ENCODE measurements around the gene PRPS1L1. TPM values are rescaled to one million over a fixed set of nuclear protein-coding genes. Genes with fewer than 3 reads are reported as not detected.

PRPS1L1 gene
- total RNA-seq, 2 donors from 2014 or later, result not detected

DNA sequence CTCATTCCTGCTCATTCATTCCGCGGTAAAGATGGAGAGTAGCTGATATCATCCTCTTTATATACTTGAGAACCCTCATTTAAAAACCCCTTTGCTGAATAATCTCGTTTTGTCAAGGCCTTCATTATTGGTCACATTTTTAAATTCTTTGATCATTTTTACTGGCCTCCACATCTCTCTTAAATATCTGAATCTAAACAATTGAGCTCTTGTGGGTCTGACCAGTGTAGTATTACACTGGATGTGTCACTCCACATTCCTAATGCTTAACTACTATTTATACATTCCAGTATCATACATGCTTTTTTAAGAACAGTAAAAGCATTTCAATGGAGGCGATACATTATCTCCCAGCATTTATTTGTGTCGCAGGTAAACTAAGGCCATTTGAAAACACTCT is 12.6 kb upstream of the PRPS1L1 start:
- Histone ChIP-seq H3K4me1 (ENCODE audit: control insufficient read depth, insufficient read depth, low read length) (no peaks in the 10 kb centered on the region), H3K36me3 (ENCODE audit: control insufficient read depth, insufficient read depth, low read length) (no peaks in the 10 kb centered on the region), H3K9me3 (ENCODE audit: control insufficient read depth, low read length) (no peaks in the 10 kb centered on the region), H3K27ac (ENCODE audit: low read depth, low read length) (no peak overlapping the region), H3K27me3 (ENCODE audit: control insufficient read depth, insufficient read depth, low read length, poor library complexity, severe bottlenecking) (no peaks in the 10 kb centered on the region), H3K9ac (ENCODE audit: extremely low read depth, low read length, poor library complexity, severe bottlenecking) (no peak overlapping the region), H3K4me3 (ENCODE audit: low read length) (no peak overlapping the region)
- Mint-ChIP-seq H3K27ac (no peak overlapping the region), H3K27me3 (ENCODE audit: insufficient read depth) (no peaks in the 10 kb centered on the region), H3K9me3 (peaks cover 3% of the 10 kb centered on the region), H3K4me1 (peaks cover 3% of the 10 kb centered on the region), H3K36me3 (ENCODE audit: low read depth) (no peaks in the 10 kb centered on the region), H3K4me3 (no peak overlapping the region)
- TF ChIP-seq, protein P1, sequence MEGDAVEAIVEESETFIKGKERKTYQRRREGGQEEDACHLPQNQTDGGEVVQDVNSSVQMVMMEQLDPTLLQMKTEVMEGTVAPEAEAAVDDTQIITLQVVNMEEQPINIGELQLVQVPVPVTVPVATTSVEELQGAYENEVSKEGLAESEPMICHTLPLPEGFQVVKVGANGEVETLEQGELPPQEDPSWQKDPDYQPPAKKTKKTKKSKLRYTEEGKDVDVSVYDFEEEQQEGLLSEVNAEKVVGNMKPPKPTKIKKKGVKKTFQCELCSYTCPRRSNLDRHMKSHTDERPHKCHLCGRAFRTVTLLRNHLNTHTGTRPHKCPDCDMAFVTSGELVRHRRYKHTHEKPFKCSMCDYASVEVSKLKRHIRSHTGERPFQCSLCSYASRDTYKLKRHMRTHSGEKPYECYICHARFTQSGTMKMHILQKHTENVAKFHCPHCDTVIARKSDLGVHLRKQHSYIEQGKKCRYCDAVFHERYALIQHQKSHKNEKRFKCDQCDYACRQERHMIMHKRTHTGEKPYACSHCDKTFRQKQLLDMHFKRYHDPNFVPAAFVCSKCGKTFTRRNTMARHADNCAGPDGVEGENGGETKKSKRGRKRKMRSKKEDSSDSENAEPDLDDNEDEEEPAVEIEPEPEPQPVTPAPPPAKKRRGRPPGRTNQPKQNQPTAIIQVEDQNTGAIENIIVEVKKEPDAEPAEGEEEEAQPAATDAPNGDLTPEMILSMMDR (conservative IDR thresholded peaks at IDR 0.05), result no peak
- no peak for DNase-seq
- WGBS, 2 experiments (ENCODE audit: insufficient coverage in 1 of 2, insufficient read length in 1 of 2), result 95 to 98% methylated on average over 5 of the region's 5 CpGs

DNA sequence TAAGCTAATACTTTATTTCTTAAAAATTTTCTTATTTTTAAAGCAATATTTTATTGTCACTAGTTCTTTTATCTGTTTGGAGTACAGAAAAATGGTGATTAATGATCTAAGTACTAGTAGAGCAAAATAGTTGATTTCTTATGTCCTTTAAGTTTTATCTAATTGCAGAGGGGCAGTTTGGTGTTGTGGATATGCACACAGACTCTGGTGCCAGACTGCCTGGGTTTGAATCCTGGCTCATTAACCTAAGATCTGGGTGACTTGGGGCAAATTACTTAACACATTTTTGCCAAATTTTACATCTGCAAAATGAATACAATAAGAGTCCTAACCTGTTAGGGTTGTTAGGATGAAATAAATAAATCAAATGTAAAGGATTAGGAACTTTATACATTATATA is 10.7 kb upstream of the PRPS1L1 start:
- H3K27ac ChIP-seq (ENCODE audit: low read depth, low read length), result no peak overlapping the region
- no peak overlapping the region for H3K4me3 ChIP-seq (ENCODE audit: low read length)
- no peaks in the 10 kb centered on the region for H3K36me3 ChIP-seq (ENCODE audit: control insufficient read depth, insufficient read depth, low read length)
- Mint-ChIP-seq H3K9me3 (peaks cover 3% of the 10 kb centered on the region), H3K27me3 (ENCODE audit: insufficient read depth) (no peaks in the 10 kb centered on the region), H3K27ac (no peak overlapping the region), H3K36me3 (ENCODE audit: low read depth) (no peaks in the 10 kb centered on the region), H3K4me1 (peaks cover 10% of the 10 kb centered on the region), H3K4me3 (no peak overlapping the region)
- H3K4me1 ChIP-seq (ENCODE audit: control insufficient read depth, insufficient read depth, low read length), result no peaks in the 10 kb centered on the region
- H3K27me3 ChIP-seq (ENCODE audit: control insufficient read depth, insufficient read depth, low read length, poor library complexity, severe bottlenecking), result no peaks in the 10 kb centered on the region
- no peak overlapping the region for H3K9ac ChIP-seq (ENCODE audit: extremely low read depth, low read length, poor library complexity, severe bottlenecking)
- no peak for DNase-seq
- TF ChIP-seq, protein P1 (conservative IDR thresholded peaks at IDR 0.05), result no peak
- no peaks in the 10 kb centered on the region for H3K9me3 ChIP-seq (ENCODE audit: control insufficient read depth, low read length)

GRCh38 chr7:18037609-18038008 is 10.0 kb upstream of the PRPS1L1 start:
- no peaks in the 10 kb centered on the region for H3K36me3 ChIP-seq (ENCODE audit: control insufficient read depth, insufficient read depth, low read length)
- Mint-ChIP-seq H3K9me3 (peaks cover under 1% of the 10 kb centered on the region), H3K36me3 (ENCODE audit: low read depth) (no peaks in the 10 kb centered on the region), H3K4me1 (peaks cover 10% of the 10 kb centered on the region), H3K27ac (no peak overlapping the region), H3K4me3 (no peak overlapping the region), H3K27me3 (ENCODE audit: insufficient read depth) (no peaks in the 10 kb centered on the region)
- no peak overlapping the region for H3K27ac ChIP-seq (ENCODE audit: low read depth, low read length)
- no peaks in the 10 kb centered on the region for H3K27me3 ChIP-seq (ENCODE audit: control insufficient read depth, insufficient read depth, low read length, poor library complexity, severe bottlenecking)
- H3K4me3 ChIP-seq (ENCODE audit: low read length), result no peak overlapping the region
- H3K9me3 ChIP-seq (ENCODE audit: control insufficient read depth, low read length), result no peaks in the 10 kb centered on the region
- DNase-seq, result no peak
- H3K4me1 ChIP-seq (ENCODE audit: control insufficient read depth, insufficient read depth, low read length), result no peaks in the 10 kb centered on the region
- H3K9ac ChIP-seq (ENCODE audit: extremely low read depth, low read length, poor library complexity, severe bottlenecking), result no peak overlapping the region
- TF ChIP-seq, protein P1 (conservative IDR thresholded peaks at IDR 0.05), result no peak
- 96 to 100% methylated on average over 1 to 3 of the region's 3 CpGs for WGBS, 2 experiments (ENCODE audit: insufficient coverage in 1 of 2, insufficient read length in 1 of 2)
